Mucosa of descending colon (tissue), 3 donors: ENCODE data around the gene SLCO4C1. TPM values are rescaled to one million over a fixed set of nuclear protein-coding genes. Genes with fewer than 3 reads are reported as not detected.

ENCODE experiments used
- ATAC-seq: fragments of 200-7000 bp; cut with Tn5 transposase; one replicate; pipeline ENCODE4 v1.9.1; 2020; ENCODE audit warnings: mild to moderate bottlenecking, moderate library complexity
- DNase-seq, 3 donors: peaks; one replicate each; pipeline ENCODE4 v3.0.0-alpha.2; 2020
- H3K36me3 ChIP-seq: fragments of 200-600 bp; one replicate; pipeline ENCODE4 v1.8.0; 2021; ENCODE audit warnings: low read depth, mild to moderate bottlenecking
- H3K4me1 ChIP-seq: fragments of 200-600 bp; one replicate; pipeline ENCODE4 v1.8.0; 2021; ENCODE audit warnings: low read depth, mild to moderate bottlenecking
- H3K4me3 ChIP-seq: fragments of 200-600 bp; one replicate; pipeline ENCODE4 v1.8.0; 2021; ENCODE audit warnings: mild to moderate bottlenecking
- H3K9me3 ChIP-seq: fragments of 200-600 bp; one replicate; pipeline ENCODE4 v1.8.0; 2021; ENCODE audit warnings: mild to moderate bottlenecking
- intact Hi-C, 2 donors: fragments of 100-400 bp; cut with DNase I in 1 of 2; cut with micrococcal nuclease in 1 of 2; formaldehyde crosslinking; loops; one replicate each; pipeline versions ENCODE4 v1.11.0 to v1.11.1; 2022; cut with DNase I, micrococcal nuclease
- total RNA-seq, 3 donors: library from RNA; stranded (reverse); fragmentation: NEBNext Ultra II Directional in 2 of 3; extraction: Animal tissue kit (Norgen Biotek cat#: 25700) in 2 of 3; gene quantifications; one replicate each; pipeline versions ENCODE4 v1.2.1 to v1.2.4, GENCODE V29; 2021 to 2023
- TF ChIP-seq, protein P1 (sequence below): fragments of 200-600 bp; IDR thresholded peaks from one replicate; pipeline ENCODE4 v1.8.0; 2022; ENCODE audit warnings: antibody characterized with exemption, mild to moderate bottlenecking
- donor health status: DM: no; HTN: no; CAD: no; lungs with moderate emphysema.
- donor health status: DM: no; HTN: no; CAD: no.
- donor health status: DM: no; HTN: yes; CAD: no.

Gene SLCO4C1
- total RNA-seq, 3 donors from 2014 or later: 2.5 to 3.6 (median 2.6) TPM

GRCh38 chr5:102221949-102222348, 74.1 kb downstream of the SLCO4C1 start:
- TF ChIP-seq, protein P1, sequence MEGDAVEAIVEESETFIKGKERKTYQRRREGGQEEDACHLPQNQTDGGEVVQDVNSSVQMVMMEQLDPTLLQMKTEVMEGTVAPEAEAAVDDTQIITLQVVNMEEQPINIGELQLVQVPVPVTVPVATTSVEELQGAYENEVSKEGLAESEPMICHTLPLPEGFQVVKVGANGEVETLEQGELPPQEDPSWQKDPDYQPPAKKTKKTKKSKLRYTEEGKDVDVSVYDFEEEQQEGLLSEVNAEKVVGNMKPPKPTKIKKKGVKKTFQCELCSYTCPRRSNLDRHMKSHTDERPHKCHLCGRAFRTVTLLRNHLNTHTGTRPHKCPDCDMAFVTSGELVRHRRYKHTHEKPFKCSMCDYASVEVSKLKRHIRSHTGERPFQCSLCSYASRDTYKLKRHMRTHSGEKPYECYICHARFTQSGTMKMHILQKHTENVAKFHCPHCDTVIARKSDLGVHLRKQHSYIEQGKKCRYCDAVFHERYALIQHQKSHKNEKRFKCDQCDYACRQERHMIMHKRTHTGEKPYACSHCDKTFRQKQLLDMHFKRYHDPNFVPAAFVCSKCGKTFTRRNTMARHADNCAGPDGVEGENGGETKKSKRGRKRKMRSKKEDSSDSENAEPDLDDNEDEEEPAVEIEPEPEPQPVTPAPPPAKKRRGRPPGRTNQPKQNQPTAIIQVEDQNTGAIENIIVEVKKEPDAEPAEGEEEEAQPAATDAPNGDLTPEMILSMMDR: no peak
- intact Hi-C loops: loop anchor here in 1 of 2 donors (10.0 kb wide), 1 partner anchor 277 kb away; no protein-coding TSS in a partner anchor
- no peaks in the 10 kb centered on the region for H3K36me3 ChIP-seq
- no peak overlapping the region for H3K4me3 ChIP-seq
- peaks cover 6% of the 10 kb centered on the region for H3K9me3 ChIP-seq
- ATAC-seq: no peak
- DNase-seq: no peak
- H3K4me1 ChIP-seq: peaks cover 8% of the 10 kb centered on the region

- no peaks in the 10 kb centered on the region for H3K36me3 ChIP-seq
- intact Hi-C loops: no loop called here
- peaks cover 8% of the 10 kb centered on the region for H3K4me1 ChIP-seq
- peaks cover 6% of the 10 kb centered on the region for H3K9me3 ChIP-seq
- DNase-seq: peak in 1 of 3 donors; percentile 61
- H3K4me3 ChIP-seq: no peak overlapping the region
- peak; percentile 96 for ATAC-seq
- TF ChIP-seq, protein P1: no peak
Observed at GRCh38 chr5:102218159-102218558, 77.9 kb downstream of the SLCO4C1 start.

DNA sequence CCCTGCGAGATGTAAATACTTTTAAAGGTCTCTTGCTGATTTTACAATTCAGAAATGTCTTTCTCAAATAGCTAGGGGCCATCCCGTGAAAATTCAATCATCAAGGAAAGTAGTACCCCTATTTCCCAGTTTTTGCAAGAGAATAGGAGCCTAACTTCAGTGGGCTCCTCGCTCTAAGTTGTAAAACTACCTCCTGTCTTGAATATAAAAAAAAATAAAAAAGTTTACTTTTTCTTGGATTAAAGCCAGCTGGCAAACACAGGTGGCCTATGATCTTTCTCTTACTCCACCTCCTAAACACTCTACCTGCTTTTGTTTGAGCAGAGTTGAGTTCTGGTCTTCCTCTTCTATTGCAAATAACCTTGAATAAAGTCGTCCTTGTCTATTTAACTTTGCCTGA, 79.4 kb downstream of the SLCO4C1 start:
- ATAC-seq: peak; percentile 52
- TF ChIP-seq, protein P1: no peak
- Histone ChIP-seq H3K4me1 (peaks cover 8% of the 10 kb centered on the region), H3K36me3 (no peaks in the 10 kb centered on the region), H3K4me3 (no peak overlapping the region), H3K9me3 (peaks cover under 1% of the 10 kb centered on the region)
- intact Hi-C loops: no loop called here
- no peak for DNase-seq

GRCh38 chr5:102211165-102211564, 84.9 kb downstream of the SLCO4C1 start:
- ATAC-seq: no peak
- no peaks in the 10 kb centered on the region for H3K4me1 ChIP-seq
- no peak overlapping the region for H3K4me3 ChIP-seq
- DNase-seq: no peak
- H3K9me3 ChIP-seq: no peaks in the 10 kb centered on the region
- TF ChIP-seq, protein P1: no peak
- H3K36me3 ChIP-seq: no peaks in the 10 kb centered on the region
- intact Hi-C loops: no loop called here

- no peak for DNase-seq
- intact Hi-C loops: no loop called here
- no peak for ATAC-seq
- H3K36me3 ChIP-seq: no peaks in the 10 kb centered on the region
- H3K9me3 ChIP-seq: no peaks in the 10 kb centered on the region
- H3K4me1 ChIP-seq: no peaks in the 10 kb centered on the region
- TF ChIP-seq, protein P1: no peak
- no peak overlapping the region for H3K4me3 ChIP-seq
Observed at GRCh38 chr5:102200861-102201260, 95.2 kb downstream of the SLCO4C1 start.

DNA sequence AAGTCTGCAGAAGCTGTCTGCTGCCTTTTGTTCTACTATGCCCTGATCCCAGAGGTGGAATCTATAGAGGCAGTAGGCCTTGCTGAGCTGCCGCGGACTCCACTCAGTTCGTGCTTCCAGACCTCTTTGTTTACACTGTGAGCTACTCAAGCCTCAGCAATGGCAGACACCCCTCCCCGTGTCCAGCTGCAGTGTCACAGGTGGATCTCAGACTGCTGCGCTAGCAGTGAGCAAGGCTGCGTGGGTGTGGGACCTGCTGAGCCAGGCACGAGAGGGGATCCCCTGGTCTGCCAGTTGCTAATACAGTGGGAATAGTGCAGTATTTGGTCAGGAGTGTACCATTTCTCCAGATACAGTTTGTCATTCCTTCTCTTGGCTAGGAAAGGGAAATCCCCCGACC, 99.6 kb downstream of the SLCO4C1 start:
- intact Hi-C loops: no loop called here
- TF ChIP-seq, protein P1: no peak
- H3K9me3 ChIP-seq: no peaks in the 10 kb centered on the region
- H3K4me1 ChIP-seq: no peaks in the 10 kb centered on the region
- ATAC-seq: no peak
- H3K36me3 ChIP-seq: no peaks in the 10 kb centered on the region
- no peak overlapping the region for H3K4me3 ChIP-seq
- no peak for DNase-seq
